B cell (primary cell): Measurements from ENCODE around the gene SPATA20. TPM values are rescaled to one million over a fixed set of nuclear protein-coding genes. Genes with fewer than 3 reads are reported as not detected.

ENCODE experiments used
- ATAC-seq: fragments of 200-7000 bp; cut with Tn5 transposase; one replicate; pipeline ENCODE4 v1.10.0; 2021; ENCODE audit warnings: low read depth, mild to moderate bottlenecking, moderate number of reproducible peaks, moderate library complexity
- CTCF ChIA-PET: fragments of 350-600 bp; sonication (Branson Sonifier 250); formaldehyde crosslinking; loops from one replicate; lab custom pipeline; 2021; ENCODE audit warnings: antibody characterized with exemption, inconsistent platforms; lab: Charles Lee
- POLR2A ChIA-PET: fragments of 350-600 bp; sonication (Branson Sonifier 250); formaldehyde crosslinking; loops from one replicate; lab custom pipeline; 2021; ENCODE audit warnings: antibody characterized with exemption; lab: Charles Lee
- DNase-seq: peaks from one replicate; pipeline ENCODE4 v3.0.0; 2013
- H2AFZ ChIP-seq: 2 replicates; pipeline ENCODE4 v1.6.1; 2012; ENCODE audit warnings: mild to moderate bottlenecking, low read depth, low read length; ENCODE audit not compliant: insufficient read depth, poor library complexity, severe bottlenecking
- H3K27ac ChIP-seq, 2 donors: 1 replicate in 1 of 2; 2 replicates in 1 of 2; pipeline ENCODE4 v1.5.1; 2012 to 2013; ENCODE audit warnings: low read length in 2 of 2, mild to moderate bottlenecking in 2 of 2, moderate library complexity in 1 of 2
- H3K27me3 ChIP-seq, 4 experiments: fragments of 200-600 bp in 1 of 4; sonication (generic) in 1 of 4; replicated peaks in 1 of 4; 1 replicate in 2 of 4; 2 replicates in 2 of 4; pipeline versions ENCODE4 v1.6.1 to v1.7.0; 2013 to 2016; ENCODE audit warnings: low read length in 3 of 4, mild to moderate bottlenecking in 2 of 4, mixed read lengths in 1 of 4, moderate library complexity in 1 of 4; ENCODE audit not compliant: insufficient read depth in 4 of 4, control insufficient read depth in 3 of 4; ENCODE audit errors: control extremely low read depth in 1 of 4
- H3K36me3 ChIP-seq, 2 experiments: replicated peaks in 1 of 2; 1 replicate in 1 of 2; 2 replicates in 1 of 2; pipeline versions ENCODE4 v1.6.1 to v1.7.1; 2013; ENCODE audit warnings: low read length in 1 of 2; ENCODE audit not compliant: insufficient read depth in 2 of 2, control insufficient read depth in 1 of 2; ENCODE audit errors: control extremely low read depth in 1 of 2, extremely low read depth in 1 of 2
- H3K4me1 ChIP-seq, 2 donors: fragments of 200-600 bp in 1 of 2; sonication (generic) in 1 of 2; 1 replicate in 1 of 2; 2 replicates in 1 of 2; pipeline versions ENCODE4 v1.5.1 to v1.6.1; 2013 to 2017; ENCODE audit warnings: low read length in 2 of 2; ENCODE audit not compliant: control insufficient read depth in 2 of 2, insufficient read depth in 2 of 2
- H3K4me2 ChIP-seq: replicated peaks from 2 replicates; pipeline ENCODE3; 2012; ENCODE audit warnings: mild to moderate bottlenecking, low read depth, low read length; ENCODE audit not compliant: poor library complexity, severe bottlenecking
- H3K4me3 ChIP-seq, 5 experiments: fragments of 200-600 bp in 1 of 5; sonication (generic) in 1 of 5; 1 replicate in 3 of 5; 2 replicates in 2 of 5; pipeline versions ENCODE4 v1.5.1 to v1.7.0; 2011 to 2016; ENCODE audit warnings: low read length in 4 of 5, mild to moderate bottlenecking in 4 of 5, low read depth in 2 of 5, control low read depth in 1 of 5, moderate library complexity in 1 of 5; ENCODE audit not compliant: insufficient read depth in 1 of 5; ENCODE audit errors: control extremely low read depth in 1 of 5, extremely low read depth in 1 of 5
- H3K79me2 ChIP-seq: fragments of 200-600 bp; sonication (generic); one replicate; pipeline ENCODE4 v1.6.0; 2016; ENCODE audit warnings: low read length; ENCODE audit not compliant: control insufficient read depth, insufficient read depth
- H3K9ac ChIP-seq: fragments of 200-600 bp; sonication (generic); 2 replicates; pipeline ENCODE4 v1.6.1; 2017; ENCODE audit warnings: mild to moderate bottlenecking, low read length, moderate library complexity
- H3K9me3 ChIP-seq, 3 donors: one replicate each; pipeline versions ENCODE4 v1.6.1 to v1.7.1; 2013; ENCODE audit warnings: low read length in 2 of 3; ENCODE audit not compliant: control insufficient read depth in 2 of 3, insufficient read depth in 1 of 3; ENCODE audit errors: control extremely low read depth in 1 of 3
- H4K20me1 ChIP-seq: 2 replicates; pipeline ENCODE4 v1.6.0; 2012; ENCODE audit warnings: mild to moderate bottlenecking, low read length; ENCODE audit not compliant: insufficient read depth, control insufficient read depth, poor library complexity, severe bottlenecking
- H3K27ac Mint-ChIP-seq: one replicate; pipeline ENCODE4 v1.8.0; 2021; ENCODE audit warnings: mixed read lengths
- H3K27me3 Mint-ChIP-seq: one replicate; pipeline ENCODE4 v1.8.0; 2021; ENCODE audit warnings: mixed read lengths
- H3K4me1 Mint-ChIP-seq: one replicate; pipeline ENCODE4 v1.8.0; 2021; ENCODE audit warnings: mixed read lengths
- H3K4me3 Mint-ChIP-seq: one replicate; pipeline ENCODE4 v1.8.0; 2021; ENCODE audit warnings: mixed read lengths
- H3K9me3 Mint-ChIP-seq: one replicate; pipeline ENCODE4 v1.8.0; 2022; ENCODE audit warnings: mixed read lengths; ENCODE audit not compliant: insufficient read depth
- EZH2 ChIP-seq: IDR thresholded peaks from 2 replicates; pipeline ENCODE4 v1.6.1; 2012; ENCODE audit warnings: borderline replicate concordance, low read depth, mild to moderate bottlenecking, moderate library complexity, low read length; ENCODE audit not compliant: insufficient read depth, poor library complexity, severe bottlenecking
- WGBS: methylation state at CpG from one replicate; pipeline ENCODE4 v1.1.5; 2013; ENCODE audit warnings: missing lambda C conversion rate; ENCODE audit not compliant: insufficient coverage; 5-methylcytosine and 5-hydroxymethylcytosine counted together
- intact Hi-C: fragments of 100-400 bp; cut with micrococcal nuclease; formaldehyde crosslinking; loops from one replicate; pipeline ENCODE4 v1.10.0; 2022
- polyA plus RNA-seq: library from polyadenylated mRNA; depleted of rRNA; stranded (reverse); fragments of >200 nt; gene quantifications from 2 replicates; pipeline ENCODE4 v1.2.3, GENCODE V29; 2012
- total RNA-seq, 2 donors: library from RNA; stranded (reverse); fragments of 120-200 nt in 1 of 2; gene quantifications; 1 replicate in 1 of 2; 2 replicates in 1 of 2; pipeline versions ENCODE4 v1.2.3 to v1.2.4, GENCODE V29; 2013 to 2022
- TF ChIP-seq, protein P1 (sequence below): fragments of 200-600 bp; IDR thresholded peaks from one replicate; pipeline ENCODE4 v1.8.0; 2022; ENCODE audit warnings: antibody characterized with exemption, mild to moderate bottlenecking

Gene SPATA20
- total and polyA plus RNA-seq, 2 donors (not counting 1 experiment from before 2014, with no cell fraction given) = 61.7 to 68.5 TPM

- ATAC-seq = no peak
- POLR2A ChIA-PET = no interaction called here
- no CpG with 5 or more reads among the region's 4 CpGs for WGBS
- H2AFZ ChIP-seq = no peak overlapping the region
- peaks cover 34 to 40% of the 10 kb centered on the region in 2 donors for H3K4me1 ChIP-seq
- TF ChIP-seq EZH2 = no peak
- TF ChIP-seq, protein P1, sequence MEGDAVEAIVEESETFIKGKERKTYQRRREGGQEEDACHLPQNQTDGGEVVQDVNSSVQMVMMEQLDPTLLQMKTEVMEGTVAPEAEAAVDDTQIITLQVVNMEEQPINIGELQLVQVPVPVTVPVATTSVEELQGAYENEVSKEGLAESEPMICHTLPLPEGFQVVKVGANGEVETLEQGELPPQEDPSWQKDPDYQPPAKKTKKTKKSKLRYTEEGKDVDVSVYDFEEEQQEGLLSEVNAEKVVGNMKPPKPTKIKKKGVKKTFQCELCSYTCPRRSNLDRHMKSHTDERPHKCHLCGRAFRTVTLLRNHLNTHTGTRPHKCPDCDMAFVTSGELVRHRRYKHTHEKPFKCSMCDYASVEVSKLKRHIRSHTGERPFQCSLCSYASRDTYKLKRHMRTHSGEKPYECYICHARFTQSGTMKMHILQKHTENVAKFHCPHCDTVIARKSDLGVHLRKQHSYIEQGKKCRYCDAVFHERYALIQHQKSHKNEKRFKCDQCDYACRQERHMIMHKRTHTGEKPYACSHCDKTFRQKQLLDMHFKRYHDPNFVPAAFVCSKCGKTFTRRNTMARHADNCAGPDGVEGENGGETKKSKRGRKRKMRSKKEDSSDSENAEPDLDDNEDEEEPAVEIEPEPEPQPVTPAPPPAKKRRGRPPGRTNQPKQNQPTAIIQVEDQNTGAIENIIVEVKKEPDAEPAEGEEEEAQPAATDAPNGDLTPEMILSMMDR = peak; percentile 14
- no peak overlapping the region for H3K9ac ChIP-seq
- Mint-ChIP-seq H3K4me3 (peak overlapping the region; percentile 41), H3K27me3 (peaks cover 56% of the 10 kb centered on the region), H3K4me1 (peaks cover 35% of the 10 kb centered on the region), H3K27ac (no peak overlapping the region), H3K9me3 (no peaks in the 10 kb centered on the region)
- intact Hi-C loops = loop anchor here (5.0 kb wide), 1 partner anchor 144 kb away; the partner anchor contains the start of gene ANKRD40
- CTCF ChIA-PET = interaction anchor here (0.6 to 1.0 kb wide), 3 partner anchors 10 to 220 kb away, joined by 3 to 4 read pairs (median 3); no protein-coding TSS in a partner anchor
- no peak overlapping the region for H3K4me2 ChIP-seq
- H3K9me3 ChIP-seq = peaks cover 0 to 27% (median 0%) of the 10 kb centered on the region in 3 donors
- no peaks in the 10 kb centered on the region for H3K36me3 ChIP-seq
- no peak overlapping the region for H3K4me3 ChIP-seq
- no peak overlapping the region for H3K27ac ChIP-seq
- H3K79me2 ChIP-seq = no peaks in the 10 kb centered on the region
- no peak for DNase-seq
- H3K27me3 ChIP-seq = peaks cover 0 to 91% (median 39%) of the 10 kb centered on the region in 4 experiments
- peaks cover 8% of the 10 kb centered on the region for H4K20me1 ChIP-seq
Measured at GRCh38 chr17:50563092-50563511, 16.1 kb downstream of the SPATA20 start.

- Histone ChIP-seq H3K9me3 (peaks cover 0 to 11% (median 0%) of the 10 kb centered on the region in 3 donors), H3K36me3 (no peaks in the 10 kb centered on the region), H3K9ac (no peak overlapping the region), H3K79me2 (no peaks in the 10 kb centered on the region), H2AFZ (no peak overlapping the region), H3K27ac (no peak overlapping the region), H3K4me1 (peaks cover 17 to 24% of the 10 kb centered on the region in 2 donors), H3K4me3 (no peak overlapping the region), H3K27me3 (peaks cover 0 to 74% (median 28%) of the 10 kb centered on the region in 4 experiments), H3K4me2 (no peak overlapping the region), H4K20me1 (peaks cover 6% of the 10 kb centered on the region)
- no peak overlapping the region for H3K4me3 Mint-ChIP-seq
- TF ChIP-seq, protein P1 = no peak
- no peak for TF ChIP-seq EZH2
- peak; percentile 49 for DNase-seq
- H3K27ac Mint-ChIP-seq = no peak overlapping the region
- ChIA-PET POLR2A (interaction anchor here (1.2 kb wide), 1 partner anchor 23 kb away, joined by 3 read pairs; no protein-coding TSS in a partner anchor), CTCF (no interaction called here)
- intact Hi-C loops = loop anchor here (5.0 kb wide), 1 partner anchor 142 kb away; the partner anchor contains the start of gene ANKRD40
- 40% methylated on average over 14 of the region's 19 CpGs for WGBS
- peaks cover 59% of the 10 kb centered on the region for H3K27me3 Mint-ChIP-seq
- ATAC-seq = no peak
- H3K4me1 Mint-ChIP-seq = peaks cover 19% of the 10 kb centered on the region
- H3K9me3 Mint-ChIP-seq = no peaks in the 10 kb centered on the region
Measured at GRCh38 chr17:50564916-50565315, 17.9 kb downstream of the SPATA20 start.
